Endometrial microvascular endothelial cells (primary cell): ENCODE measurements around the gene PDXK. TPM values are rescaled to one million over a fixed set of nuclear protein-coding genes. Genes with fewer than 3 reads are reported as not detected.

Source experiments
- in situ Hi-C: cut with HindIII; loops from 2 replicates; pipeline ENCODE4 v1.10.0; 2017; ENCODE audit warnings: low sequenced_read_pairs, low pct_unique_long_range_greater_than_20kb; ENCODE audit errors: inconsistent ontology term
- total RNA-seq: library from RNA; depleted of rRNA; stranded (reverse); fragments of >200 nt; gene quantifications from one replicate; pipeline ENCODE4 v1.2.3, GENCODE V29; 2015; ENCODE audit errors: inconsistent ontology term

Gene PDXK
- total RNA-seq, 1 donor from 2014 or later, result 73.7 TPM

DNA sequence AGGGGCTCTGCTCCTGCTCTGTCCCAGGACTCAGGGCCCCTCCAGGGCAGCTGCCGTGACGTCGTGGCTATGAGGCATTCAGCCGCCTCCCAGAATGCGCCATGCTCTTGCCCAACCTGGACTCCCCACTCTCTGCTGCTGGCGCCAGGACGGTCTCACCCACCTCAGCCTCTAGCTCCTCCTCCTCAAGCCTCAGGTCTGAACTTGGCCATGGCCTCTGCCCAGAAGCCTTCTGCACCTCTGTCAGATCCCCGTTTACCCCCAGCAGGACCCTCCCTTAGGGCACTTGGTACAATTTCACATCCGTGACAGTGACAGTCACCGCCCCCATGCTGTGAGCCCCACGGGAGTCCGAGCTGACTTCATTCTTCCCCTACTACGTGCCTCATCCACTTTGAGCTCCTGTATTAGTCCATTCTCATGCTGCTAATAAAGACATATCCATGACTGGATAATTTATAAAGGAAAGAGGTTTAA is 52.3 kb downstream of the PDXK start:
- in situ Hi-C loops, result no loop called here

DNA sequence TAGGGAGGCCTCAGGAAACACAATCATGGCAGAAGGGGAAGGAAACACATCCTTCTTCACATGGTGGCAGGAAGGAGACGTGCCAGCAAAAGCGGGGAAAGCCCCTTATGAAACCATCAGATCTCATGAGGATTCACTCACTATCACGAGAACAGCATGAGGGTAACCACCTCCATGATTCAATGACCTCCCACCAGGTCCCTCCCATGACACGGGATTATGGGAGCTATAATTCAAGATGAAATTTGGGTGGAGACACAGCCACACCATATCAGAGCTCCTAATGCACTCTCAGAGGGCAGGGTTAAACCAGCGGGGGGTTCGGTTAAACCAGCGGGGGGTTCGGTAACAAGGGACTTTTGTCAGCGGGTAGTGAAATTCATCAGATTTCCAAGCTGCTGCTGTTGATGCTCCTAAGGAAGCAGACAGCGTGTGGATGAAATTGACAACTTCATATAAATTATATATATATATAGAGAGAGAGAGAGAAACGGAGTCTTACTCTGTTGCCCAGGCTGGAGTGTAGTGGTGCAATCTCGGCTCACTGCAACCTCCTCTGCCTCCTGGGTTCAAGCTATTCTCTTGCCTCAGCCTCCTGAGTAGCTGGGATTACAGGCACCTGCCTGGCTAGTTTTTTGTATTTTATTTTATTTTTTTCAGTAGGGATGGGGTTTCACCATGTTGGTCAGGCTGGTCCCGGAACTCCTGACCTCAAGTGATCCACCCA is 52.9 kb downstream of the PDXK start:
- in situ Hi-C loops, result no loop called here

DNA sequence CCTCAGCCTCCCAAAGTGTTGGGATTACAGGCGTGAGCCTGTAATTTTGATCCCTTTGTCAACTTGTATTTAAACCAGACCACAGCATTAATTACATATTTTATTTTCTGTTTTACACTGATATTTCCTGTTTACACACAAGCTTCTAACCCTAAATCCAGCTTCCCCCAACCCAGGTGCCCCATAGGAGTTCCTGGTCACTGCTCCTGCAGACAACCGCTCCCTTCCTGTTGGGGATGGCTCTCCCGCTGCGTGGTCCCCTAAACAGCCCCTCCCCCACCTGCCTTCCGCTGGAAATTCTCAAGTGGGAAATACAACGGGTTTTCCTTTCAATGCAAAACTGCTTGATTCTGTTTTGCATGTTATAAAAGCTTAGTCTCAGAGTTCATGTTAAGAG is 53.5 kb downstream of the PDXK start:
- in situ Hi-C loops, result no loop called here

DNA sequence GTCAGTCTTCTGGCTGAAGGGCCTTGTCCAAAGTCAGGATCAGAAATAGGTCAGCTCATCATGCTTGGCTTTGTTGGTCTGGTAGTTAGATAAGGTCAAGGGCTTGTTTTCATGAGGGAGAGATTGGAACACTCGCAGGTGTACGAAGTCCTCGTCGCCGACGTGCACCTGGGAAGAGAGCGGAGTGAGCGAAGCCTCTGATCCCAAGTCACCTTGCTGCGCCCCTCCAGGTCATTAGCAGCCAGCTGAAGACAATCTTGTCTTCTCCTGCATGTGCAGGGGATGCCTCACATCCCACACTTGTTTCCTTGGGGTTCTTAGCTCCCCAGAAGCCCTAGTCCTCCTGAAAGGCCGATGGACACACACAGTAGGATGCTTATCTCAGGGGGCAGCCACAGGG is 55.2 kb downstream of the PDXK start:
- in situ Hi-C loops, result no loop called here

DNA sequence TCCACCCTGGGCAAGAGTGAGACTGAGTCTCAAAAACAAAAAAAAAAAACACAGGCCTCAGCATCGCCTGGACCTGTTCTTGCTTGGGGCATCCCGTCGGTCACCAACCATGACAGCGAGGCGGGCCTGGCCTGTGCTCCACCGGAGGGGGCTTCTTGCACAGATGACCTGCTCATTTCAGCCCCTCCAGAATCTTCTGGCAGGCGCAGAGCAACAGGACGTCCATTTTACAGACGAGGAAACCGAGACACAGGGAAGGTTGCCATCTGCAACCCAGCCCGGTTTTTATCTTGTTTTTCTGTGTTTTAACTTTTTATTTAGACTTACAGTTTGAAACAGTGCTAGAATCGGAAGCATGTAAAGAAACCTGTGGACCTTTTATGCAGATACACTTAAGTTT is 56.3 kb downstream of the PDXK start:
- in situ Hi-C loops, result no loop called here

DNA sequence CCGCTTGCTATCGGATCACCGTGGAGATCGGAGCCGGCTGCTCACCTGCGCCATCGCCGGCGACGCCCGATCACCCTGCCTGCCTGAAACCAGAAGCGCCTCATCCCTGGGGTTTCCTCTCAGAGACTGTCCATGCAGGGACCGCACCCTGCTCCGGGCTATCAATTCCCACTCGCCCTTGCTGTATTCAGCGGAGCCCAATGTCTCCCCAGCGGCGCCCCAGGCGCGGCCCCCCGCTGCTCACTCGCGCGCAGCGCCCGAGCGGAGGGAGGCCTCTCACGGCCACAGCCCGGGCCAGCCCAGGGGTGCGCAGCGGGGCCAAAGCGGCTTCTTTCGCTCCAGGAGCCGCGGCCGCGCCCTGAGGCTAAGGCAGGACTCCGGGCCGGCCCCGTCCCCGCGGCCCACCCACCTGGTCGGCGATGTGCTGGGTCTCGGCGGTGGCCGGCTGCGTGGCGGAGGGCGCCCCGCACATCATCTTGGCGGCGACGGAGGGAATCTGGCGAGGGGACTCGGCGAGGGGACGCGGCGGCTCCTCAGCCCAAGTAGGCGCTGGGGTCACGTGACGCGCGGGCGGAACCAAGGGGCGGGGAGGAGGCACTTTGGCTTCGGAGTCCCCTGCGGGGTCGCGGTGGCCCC is 57.0 kb downstream of the PDXK start, which contains the start of gene CSTB:
CSTB (minus strand) TSS at position 514 of the 636 bp plus-strand sequence; CDS start at position 475, 39 bp downstream.
- in situ Hi-C loops, result no loop called here

DNA sequence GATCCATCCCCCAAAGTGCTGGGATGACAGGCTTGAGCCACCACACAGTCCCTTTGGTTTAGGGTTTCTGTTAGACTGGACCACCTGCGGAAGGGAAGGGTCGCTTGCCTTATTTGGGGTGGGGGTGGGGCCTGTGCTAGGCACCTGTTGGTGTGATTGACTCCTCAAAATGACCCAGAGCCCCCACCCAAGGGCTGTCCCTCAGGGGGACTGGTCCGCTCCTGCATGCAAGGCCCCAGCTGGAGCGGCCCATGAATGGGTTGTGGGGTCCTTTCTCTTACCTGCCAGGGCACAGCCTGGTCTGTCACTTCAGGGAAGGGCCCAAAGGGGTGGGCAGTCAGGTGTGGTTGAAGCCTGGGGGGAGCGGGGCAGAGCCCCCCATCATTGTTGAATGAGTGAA is 59.0 kb downstream of the PDXK start:
- in situ Hi-C loops, result no loop called here

DNA sequence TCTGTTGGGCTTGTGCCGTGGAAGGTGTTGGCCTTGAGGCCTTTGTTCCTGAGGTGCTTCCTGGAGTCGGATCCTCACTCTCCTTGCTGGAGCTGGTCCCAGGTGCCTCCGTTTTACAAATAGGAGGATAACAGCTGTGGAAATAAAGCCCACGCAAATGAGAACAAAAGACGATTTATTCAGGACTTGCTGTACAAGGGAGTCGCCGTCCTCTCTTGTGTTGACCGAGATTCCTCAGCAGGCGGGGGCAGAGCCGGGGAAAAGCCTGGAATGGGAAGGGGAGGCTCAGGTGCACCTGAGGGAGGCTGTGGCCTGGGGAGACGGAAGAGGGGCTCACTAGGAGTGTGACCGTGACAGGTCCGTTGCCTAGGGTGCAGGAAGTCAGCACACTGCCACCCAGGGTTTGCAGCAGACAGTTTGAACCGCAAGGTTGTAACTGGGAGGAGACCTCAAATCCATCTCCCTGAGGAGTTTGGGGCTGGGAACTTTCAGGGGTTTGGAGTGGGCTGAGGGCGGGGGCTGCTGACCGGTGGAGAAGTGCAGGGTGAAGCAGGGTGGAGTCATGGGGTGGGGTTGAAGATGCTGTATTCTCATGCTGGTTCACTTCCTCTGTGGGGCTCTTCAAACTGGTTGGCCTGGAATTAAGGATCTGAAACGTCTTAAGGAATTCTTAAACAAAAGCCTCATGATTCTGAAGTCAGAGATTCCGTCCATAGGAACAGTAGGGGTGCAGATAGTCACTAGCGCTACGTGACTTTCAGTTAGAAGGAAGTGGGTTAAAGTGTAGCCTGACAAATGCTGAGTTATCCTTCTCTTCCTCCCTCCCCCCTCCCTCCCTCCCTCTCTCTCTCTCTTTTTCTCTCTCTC is 59.8 kb downstream of the PDXK start:
- in situ Hi-C loops, result no loop called here

DNA sequence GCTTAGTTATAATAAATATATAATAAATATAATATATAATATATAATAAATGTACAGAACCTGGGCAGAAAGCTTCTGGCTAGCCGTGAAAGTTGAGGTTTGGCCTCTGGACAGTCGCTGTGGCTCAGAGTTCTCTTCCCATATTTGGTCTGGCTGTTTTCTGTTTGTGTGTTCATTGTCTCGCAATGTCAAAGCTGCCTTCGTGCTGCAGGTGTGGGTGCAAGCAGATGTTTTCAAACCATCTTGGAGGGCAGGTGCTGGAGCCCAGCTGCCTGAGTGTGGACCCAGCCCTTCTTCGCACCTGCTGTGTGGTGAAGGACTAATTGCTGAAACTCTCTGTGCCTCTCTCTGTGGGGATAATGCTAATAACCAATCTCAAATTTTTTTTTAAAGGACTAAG is 60.7 kb downstream of the PDXK start:
- in situ Hi-C loops, result no loop called here

DNA sequence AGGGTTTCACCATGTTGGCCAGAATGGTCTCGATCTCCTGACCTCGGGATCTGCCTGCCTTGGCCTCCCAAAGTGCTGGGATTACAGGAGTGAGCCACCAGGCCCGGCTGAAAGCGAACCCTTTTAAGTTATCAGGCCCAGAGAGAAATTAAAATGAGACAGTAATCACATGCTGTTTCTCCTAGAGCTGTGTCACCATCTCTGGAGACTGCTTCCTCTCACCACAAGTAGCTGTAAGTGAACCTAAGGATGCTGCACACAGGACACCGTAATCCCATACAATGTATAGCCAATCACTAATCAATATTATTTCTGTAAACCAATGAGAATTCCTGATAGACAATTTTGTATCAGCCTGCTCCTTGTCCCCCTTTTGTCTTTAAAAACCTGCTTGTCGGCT is 62.9 kb downstream of the PDXK start:
- in situ Hi-C loops, result no loop called here

DNA sequence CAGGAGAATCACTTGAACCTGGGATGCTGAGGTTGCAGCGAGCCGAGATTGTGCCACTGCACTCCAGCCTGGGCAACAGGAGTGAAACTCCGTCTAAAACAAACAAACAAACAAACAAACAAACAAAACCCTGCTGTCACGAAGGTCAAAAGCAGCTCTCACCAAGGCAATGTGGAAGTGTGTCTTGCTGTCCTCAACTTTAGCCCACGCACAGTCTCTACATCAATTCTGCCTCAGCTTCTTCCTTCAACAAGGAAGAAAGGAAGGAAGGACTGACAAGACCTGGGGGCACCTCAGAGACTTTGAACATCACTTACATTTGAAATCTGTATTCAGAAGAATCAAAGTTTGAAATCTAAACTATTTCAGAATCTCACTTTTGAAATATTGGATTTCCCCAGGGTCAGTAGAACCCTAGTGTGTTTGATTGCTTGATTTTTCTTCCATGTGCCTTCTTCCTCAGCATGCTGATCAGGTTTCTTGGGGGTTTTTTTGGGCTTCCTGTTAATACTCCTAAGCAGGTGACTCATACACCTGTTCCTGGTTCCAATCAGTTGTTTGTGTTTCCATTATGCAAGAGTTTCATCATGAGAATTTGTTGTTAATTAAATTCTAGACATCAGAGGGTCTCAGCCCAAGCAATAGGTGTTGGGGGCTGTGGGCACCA is 63.6 kb downstream of the PDXK start:
- in situ Hi-C loops, result no loop called here

DNA sequence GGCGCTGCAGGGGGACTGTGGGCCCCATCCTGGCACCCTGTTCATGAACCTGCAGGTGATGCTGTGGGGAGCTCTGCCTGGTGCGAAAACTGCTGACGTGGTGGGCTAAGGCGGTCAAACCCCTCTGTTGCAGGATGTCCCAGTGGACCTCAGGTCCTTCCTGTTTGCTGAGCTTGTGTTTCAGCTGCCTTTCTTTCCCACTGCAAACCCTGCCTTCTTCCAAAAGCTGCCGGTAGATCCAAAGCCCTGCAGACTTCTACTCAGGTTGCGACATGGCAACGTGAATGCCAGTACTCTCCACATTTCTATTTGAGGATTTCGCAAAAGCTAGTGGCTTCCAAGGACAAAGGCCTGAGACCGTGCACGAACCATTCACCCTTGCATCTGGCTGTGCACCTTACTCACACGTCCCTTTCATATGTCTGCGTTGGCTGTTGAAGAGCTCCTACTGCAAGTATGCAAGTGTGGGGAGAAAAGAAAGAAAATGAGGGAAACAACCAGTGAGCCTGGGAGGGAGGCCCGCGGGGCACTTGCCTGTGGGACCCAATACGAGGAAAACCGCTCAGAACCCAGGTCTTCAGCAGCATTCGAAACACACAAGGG is 64.3 kb downstream of the PDXK start:
- in situ Hi-C loops, result no loop called here

DNA sequence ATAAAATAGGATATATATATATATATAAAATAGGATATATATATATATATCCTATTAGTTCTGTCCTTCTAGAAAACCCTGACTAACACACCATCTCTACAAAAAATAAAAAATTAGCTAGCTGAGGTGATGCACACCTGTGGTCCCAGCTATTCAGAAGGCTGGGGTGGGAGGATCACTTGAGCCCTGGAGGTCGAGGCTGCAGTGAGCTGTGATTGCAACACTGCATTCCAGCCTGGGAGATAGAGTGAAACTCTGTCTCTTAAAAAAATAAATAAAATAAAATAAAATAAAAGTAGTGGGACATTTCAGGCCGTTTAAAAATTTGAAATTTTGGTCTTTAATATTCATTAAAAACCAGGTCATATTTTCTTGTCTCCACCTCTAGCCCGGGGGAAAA is 66.2 kb downstream of the PDXK start:
- in situ Hi-C loops, result no loop called here

DNA sequence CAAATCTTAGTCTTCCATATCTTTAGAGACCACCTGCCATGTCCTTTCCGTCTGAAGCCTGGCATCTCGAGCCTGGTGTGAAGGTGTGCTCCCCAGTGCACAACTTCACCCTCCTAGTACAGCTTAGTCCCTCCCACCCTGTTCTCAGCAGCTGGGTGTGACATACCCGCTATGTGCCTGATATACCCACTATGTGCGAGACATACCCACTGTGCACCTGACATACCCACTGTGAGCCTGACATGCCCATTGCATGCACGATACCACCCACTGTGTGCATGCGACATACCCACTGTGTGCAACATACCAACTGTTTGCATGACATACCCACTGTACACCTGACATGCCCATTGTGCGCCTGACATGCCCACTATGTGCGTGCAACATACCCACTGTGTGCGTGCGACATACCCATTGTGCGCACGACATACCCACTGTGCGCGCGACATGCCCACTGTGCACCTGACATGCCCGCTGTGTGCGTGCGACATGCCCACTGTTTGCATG is 67.4 kb downstream of the PDXK start:
- in situ Hi-C loops, result no loop called here

DNA sequence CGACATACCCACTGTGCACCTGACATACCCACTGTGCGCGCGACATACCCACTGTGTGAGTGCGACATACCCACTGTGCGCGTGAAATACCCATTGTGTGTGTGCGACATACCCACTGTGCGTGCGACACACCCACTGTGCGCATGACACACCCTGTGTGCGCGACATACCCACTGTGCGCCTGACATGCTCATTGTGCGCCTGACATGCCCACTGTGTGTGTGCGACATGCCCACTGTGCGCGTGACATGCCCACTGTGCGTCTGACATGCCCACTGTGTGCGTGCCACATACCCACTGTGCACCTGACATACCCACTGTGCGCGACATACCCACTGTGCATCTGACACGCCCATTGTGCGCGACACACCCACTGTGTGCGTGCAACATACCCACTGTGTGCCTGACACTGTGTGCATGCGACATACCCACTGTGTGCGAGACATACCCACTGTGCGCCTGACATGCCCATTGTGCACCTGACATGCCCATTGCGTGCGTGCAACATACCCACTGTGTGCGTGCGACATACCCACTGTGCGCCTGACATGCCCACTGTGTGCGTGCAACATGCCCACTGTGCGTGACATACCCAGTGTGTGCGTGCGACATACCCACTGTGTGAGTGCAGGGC is 68.0 kb downstream of the PDXK start:
- in situ Hi-C loops, result no loop called here

DNA sequence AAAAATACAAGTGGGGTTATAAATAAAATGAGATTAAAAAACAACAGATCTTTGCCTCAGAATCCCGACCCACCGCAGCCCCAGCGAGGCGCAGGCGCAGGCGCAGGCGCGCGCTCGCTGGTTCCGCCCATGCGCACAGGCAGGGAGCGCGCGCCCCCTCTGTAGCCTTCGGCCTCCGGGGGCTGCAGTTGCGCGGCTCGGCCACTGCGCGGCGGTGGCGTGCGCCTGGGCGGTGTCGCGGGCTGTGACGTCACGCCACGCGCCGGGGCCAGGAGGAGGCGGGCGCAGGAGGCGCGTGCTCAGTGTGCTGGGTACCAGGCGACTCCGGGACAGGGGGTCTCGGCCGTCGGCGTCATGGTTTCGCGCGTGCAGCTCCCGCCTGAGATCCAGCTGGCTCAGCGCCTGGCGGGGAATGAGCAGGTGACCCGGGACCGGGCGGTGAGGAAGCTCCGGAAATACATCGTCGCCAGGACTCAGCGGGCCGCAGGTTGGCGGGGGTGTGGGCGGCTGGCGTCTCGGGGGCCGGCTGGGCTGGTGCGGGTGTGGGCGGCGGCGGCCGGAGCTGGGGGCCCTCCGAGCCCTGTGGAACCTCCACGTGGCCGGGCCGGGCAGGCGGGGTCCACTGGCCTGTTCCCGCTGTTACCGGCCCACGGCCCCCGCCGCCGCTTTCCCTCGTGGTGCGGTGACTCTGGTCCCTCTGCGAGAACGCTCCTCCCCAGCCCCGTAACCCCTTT is 70.5 kb downstream of the PDXK start, which contains the start of gene RRP1:
RRP1 (plus strand) TSS at position 302 of the 734 bp plus-strand sequence; CDS start at position 355, 53 bp downstream.
- in situ Hi-C loops, result no loop called here

DNA sequence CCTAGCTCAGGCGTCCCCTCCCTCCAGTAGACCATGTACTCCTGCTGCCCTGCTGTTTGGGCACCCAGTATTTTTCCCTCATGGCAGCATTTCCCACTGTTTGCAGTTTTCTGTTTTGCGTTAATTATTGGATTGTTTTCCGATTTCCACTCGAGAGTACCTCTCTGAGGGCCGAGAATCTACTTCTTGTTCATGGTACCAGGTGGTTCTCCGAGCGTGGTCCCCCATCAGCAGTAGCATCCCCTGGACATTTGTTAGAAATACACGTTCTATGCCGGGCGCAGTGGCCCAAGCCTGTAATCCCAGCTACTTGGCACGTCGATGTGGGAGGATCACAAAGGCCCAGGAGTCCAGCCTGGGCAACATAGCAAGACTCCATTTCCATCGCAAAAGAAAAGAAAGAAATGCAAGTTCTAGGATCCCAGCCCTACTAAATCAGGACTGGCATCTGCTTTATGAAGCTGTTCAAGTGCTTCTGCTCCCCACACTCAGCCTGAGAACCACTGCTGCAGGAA is 71.1 kb downstream of the PDXK start:
- in situ Hi-C loops, result no loop called here
